Measurements from ENCODE around the gene POT1. TPM values are rescaled to one million over a fixed set of nuclear protein-coding genes. Genes with fewer than 3 reads are reported as not detected.

The POT1 gene
- total RNA-seq, 1 experiment from 2014 or later: 24.1 TPM

DNA sequence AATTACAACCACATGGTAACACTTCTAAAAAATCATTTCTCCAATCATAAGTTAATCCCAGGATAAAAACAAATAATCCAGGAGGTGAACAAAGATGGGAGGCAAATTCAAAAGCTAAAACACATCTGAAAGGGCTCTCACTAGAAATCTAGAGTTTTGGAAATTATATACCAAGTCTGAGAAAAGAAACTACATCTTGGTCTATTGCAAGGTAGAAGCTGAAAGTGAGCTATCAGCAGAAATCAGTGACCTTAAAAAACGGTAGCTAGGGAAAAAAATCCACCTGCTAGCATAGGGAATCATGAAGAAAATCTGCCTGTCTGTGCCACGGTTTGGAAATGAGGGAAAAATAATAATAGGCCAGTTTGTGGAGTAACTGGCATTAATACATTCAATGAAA is 50.5 kb downstream of the POT1 start:
- no peak for TF ChIP-seq CTCF (IDR thresholded peaks at IDR 0.05; ENCODE audit: unreplicated experiment)
- Mint-ChIP-seq H3K36me3 (ENCODE audit: insufficient read depth, unreplicated experiment) (peaks cover 6% of the 10 kb centered on the region), H3K4me3 (ENCODE audit: unreplicated experiment) (no peak overlapping the region), H3K27me3 (ENCODE audit: insufficient read depth, unreplicated experiment) (no peaks in the 10 kb centered on the region), H3K9me3 (ENCODE audit: unreplicated experiment) (no peaks in the 10 kb centered on the region), H3K4me1 (ENCODE audit: insufficient read depth, unreplicated experiment) (no peaks in the 10 kb centered on the region), H3K27ac (ENCODE audit: low read depth, unreplicated experiment) (no peak overlapping the region)
- no peak for DNase-seq (ENCODE audit: unreplicated experiment)
- CTCF ChIA-PET: no interaction called here
- BruUV-seq (replicated peaks): no TSS peak
- intact Hi-C loops (cut with micrococcal nuclease): no loop called here
- POLR2A ChIA-PET: no interaction called here

GRCh38 chr7:124874644-124875163 is 54.9 kb downstream of the POT1 start:
- intact Hi-C loops (cut with micrococcal nuclease): no loop called here
- Mint-ChIP-seq H3K27ac (ENCODE audit: low read depth, unreplicated experiment) (no peak overlapping the region), H3K4me3 (ENCODE audit: unreplicated experiment) (no peak overlapping the region), H3K4me1 (ENCODE audit: insufficient read depth, unreplicated experiment) (no peaks in the 10 kb centered on the region), H3K9me3 (ENCODE audit: unreplicated experiment) (no peaks in the 10 kb centered on the region), H3K36me3 (ENCODE audit: insufficient read depth, unreplicated experiment) (peaks cover 6% of the 10 kb centered on the region), H3K27me3 (ENCODE audit: insufficient read depth, unreplicated experiment) (no peaks in the 10 kb centered on the region)
- no peak for TF ChIP-seq CTCF (IDR thresholded peaks at IDR 0.05; ENCODE audit: unreplicated experiment)
- POLR2A ChIA-PET: no interaction called here
- CTCF ChIA-PET: no interaction called here
- DNase-seq (ENCODE audit: unreplicated experiment): no peak
- no TSS peak for BruUV-seq (replicated peaks)

DNA sequence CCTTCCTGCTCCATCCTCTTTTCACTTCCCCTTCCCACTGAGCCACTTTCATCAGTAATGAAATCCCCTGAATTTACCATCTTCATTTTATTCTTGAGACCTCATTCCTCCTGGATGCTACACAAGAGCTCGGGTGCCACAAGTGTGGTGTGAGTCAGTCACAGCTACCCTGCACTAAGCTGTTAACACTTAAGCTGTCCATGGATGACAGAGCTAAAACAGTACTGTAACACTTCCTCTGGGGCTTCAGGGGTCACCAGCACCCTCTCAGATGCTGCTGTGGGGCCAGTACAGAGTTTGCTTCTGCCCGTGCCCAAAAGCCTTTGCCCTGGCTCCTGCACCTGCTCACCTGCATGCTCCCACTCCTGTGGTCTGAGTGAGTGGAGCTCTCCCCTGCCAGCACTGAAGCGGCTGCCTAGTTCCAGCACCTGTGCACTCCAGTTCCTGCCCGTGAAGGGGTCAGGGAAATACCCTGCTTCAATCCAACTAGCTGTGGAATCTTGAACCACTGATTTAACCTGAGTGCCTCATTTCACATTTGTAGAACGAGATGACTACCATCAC is 71.9 kb downstream of the POT1 start:
- no peak for TF ChIP-seq CTCF (IDR thresholded peaks at IDR 0.05; ENCODE audit: unreplicated experiment)
- Mint-ChIP-seq H3K4me3 (ENCODE audit: unreplicated experiment) (no peak overlapping the region), H3K36me3 (ENCODE audit: insufficient read depth, unreplicated experiment) (peaks cover 4% of the 10 kb centered on the region), H3K27ac (ENCODE audit: low read depth, unreplicated experiment) (no peak overlapping the region), H3K27me3 (ENCODE audit: insufficient read depth, unreplicated experiment) (no peaks in the 10 kb centered on the region), H3K4me1 (ENCODE audit: insufficient read depth, unreplicated experiment) (peaks cover 6% of the 10 kb centered on the region), H3K9me3 (ENCODE audit: unreplicated experiment) (no peaks in the 10 kb centered on the region)
- ChIA-PET CTCF (interaction anchor here (0.7 to 2.6 kb wide), 10 partner anchors 10 to 1222 kb away, joined by 3 to 15 read pairs (median 4); no protein-coding TSS in a partner anchor), POLR2A (no interaction called here)
- intact Hi-C loops (cut with micrococcal nuclease): loop anchor here (2.0 to 10.0 kb wide), 2 partner anchors 139 to 1063 kb away; no protein-coding TSS in a partner anchor
- no peak for DNase-seq (ENCODE audit: unreplicated experiment)
- no TSS peak for BruUV-seq (replicated peaks)

DNA sequence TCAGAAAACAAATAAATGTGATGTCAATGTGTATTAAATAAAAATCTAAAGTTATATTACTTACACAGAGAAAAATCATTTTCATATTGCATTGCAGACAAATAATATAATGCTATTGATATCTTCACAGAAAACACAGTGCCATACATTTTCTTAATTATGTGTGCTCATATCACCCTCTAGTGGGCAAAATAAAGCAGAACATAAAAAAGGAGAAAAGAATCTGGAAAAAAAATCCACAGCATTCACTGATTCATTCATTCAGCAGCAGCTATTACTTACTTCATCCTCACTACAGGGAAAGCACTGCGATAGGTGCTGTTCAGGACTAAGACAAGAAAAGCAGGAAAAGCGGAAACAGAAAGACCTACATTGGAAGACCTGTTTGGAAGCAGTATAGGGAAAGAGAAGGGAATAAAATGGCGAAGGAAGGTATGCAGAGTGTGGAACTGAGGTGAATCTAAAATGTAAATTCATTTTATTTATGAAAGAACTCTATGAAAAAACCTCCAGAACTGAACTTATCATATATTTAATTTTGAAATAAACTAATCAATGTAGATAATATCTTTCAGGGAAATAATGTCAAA is 73.2 kb downstream of the POT1 start:
- DNase-seq (ENCODE audit: unreplicated experiment): peak; percentile 52
- no peaks in the 10 kb centered on the region for H3K27me3 Mint-ChIP-seq (ENCODE audit: insufficient read depth, unreplicated experiment)
- POLR2A ChIA-PET: no interaction called here

More for the DNA sequence above, 73.2 kb downstream of the POT1 start:
- Mint-ChIP-seq H3K9me3 (ENCODE audit: unreplicated experiment) (no peaks in the 10 kb centered on the region), H3K36me3 (ENCODE audit: insufficient read depth, unreplicated experiment) (no peaks in the 10 kb centered on the region), H3K27ac (ENCODE audit: low read depth, unreplicated experiment) (no peak overlapping the region), H3K4me1 (ENCODE audit: insufficient read depth, unreplicated experiment) (peaks cover 6% of the 10 kb centered on the region), H3K4me3 (ENCODE audit: unreplicated experiment) (no peak overlapping the region)
- no TSS peak for BruUV-seq (replicated peaks)
- intact Hi-C loops (cut with micrococcal nuclease): loop anchor here (1.0 to 10.0 kb wide), 4 partner anchors 140 to 1062 kb away; no protein-coding TSS in a partner anchor
- peak; percentile 47 for TF ChIP-seq CTCF (IDR thresholded peaks at IDR 0.05; ENCODE audit: unreplicated experiment)
- CTCF ChIA-PET: interaction anchor here (0.6 to 2.6 kb wide), 10 partner anchors 8 to 796 kb away, joined by 3 to 15 read pairs (median 3); partner anchors contain the start of gene POT1

Measured in MCF 10A (cell line).